K562 (cell line): ENCODE data around the gene MYADML2. TPM values are rescaled to one million over a fixed set of nuclear protein-coding genes. Genes with fewer than 3 reads are reported as not detected.
A peak's percentile ranks its signal among the peaks of the same experiment; 100 is the strongest.

Experiments used
- BRF1 ChIP-seq: IDR thresholded peaks from 3 replicates; pipeline ENCODE4 v1.6.1; 2011; ENCODE audit warnings: borderline replicate concordance, mild to moderate bottlenecking; ENCODE audit not compliant: insufficient read length; ENCODE audit errors: extremely low read depth
- CBFA2T3 ChIP-seq: fragments of 450-650 bp; IDR thresholded peaks from 2 replicates; pipeline ENCODE4 v1.6.1; 2017
- GATAD2B ChIP-seq: fragments of 450-650 bp; IDR thresholded peaks from 2 replicates; pipeline ENCODE4 v1.6.1; 2017; ENCODE audit warnings: mild to moderate bottlenecking, borderline replicate concordance
- HDAC1 ChIP-seq, 2 experiments: fragments of 450-650 bp; IDR thresholded peaks; 2 replicates each; pipeline ENCODE4 v1.6.1; 2016 to 2017; ENCODE audit warnings: inconsistent platforms in 1 of 2, mild to moderate bottlenecking in 1 of 2, moderate library complexity in 1 of 2
- HDAC8 ChIP-seq: fragments of 450-650 bp; IDR thresholded peaks from 2 replicates; pipeline ENCODE4 v1.6.1; 2016; ENCODE audit warnings: mild to moderate bottlenecking, missing genetic modification characterization, moderate library complexity, missing compliant biosample characterization
- KLF6 ChIP-seq: fragments of 250-450 bp; sonication (Bioruptor Pico); IDR thresholded peaks from 2 replicates; pipeline ENCODE4 v1.4.0; 2020; ENCODE audit warnings: mild to moderate bottlenecking, moderate library complexity, borderline replicate concordance
- MYC ChIP-seq, 2 experiments: fragments of 250-450 bp in 1 of 2; sonication (Bioruptor Pico) in 1 of 2; IDR thresholded peaks; 2 replicates each; pipeline versions ENCODE4 v1.5.1 to v1.6.1; 2012 to 2021; ENCODE audit warnings: low read depth in 2 of 2, borderline replicate concordance in 1 of 2, improper control_type of control experiment in 1 of 2, low read length in 1 of 2, mild to moderate bottlenecking in 1 of 2, moderate library complexity in 1 of 2
- NCOA2 ChIP-seq, 2 experiments: fragments of 450-650 bp; IDR thresholded peaks; 2 replicates each; pipeline ENCODE4 v1.6.1; 2018; ENCODE audit warnings: mild to moderate bottlenecking in 2 of 2, moderate library complexity in 1 of 2; ENCODE audit not compliant: partially characterized antibody in 2 of 2
- NFRKB ChIP-seq: fragments of 450-650 bp; IDR thresholded peaks from 2 replicates; pipeline ENCODE4 v1.6.1; 2016; ENCODE audit warnings: low read depth
- PHF8 ChIP-seq: fragments of 200-600 bp; sonication (generic); IDR thresholded peaks from 2 replicates; pipeline ENCODE4 v1.6.1; 2012; ENCODE audit warnings: mixed run types, mild to moderate bottlenecking, inconsistent platforms, low read length, moderate library complexity, borderline replicate concordance
- SIN3A ChIP-seq, 2 experiments: fragments of 150-350 bp in 1 of 2; IDR thresholded peaks; 2 replicates each; pipeline ENCODE4 v1.6.1; 2011 to 2016; ENCODE audit warnings: borderline replicate concordance in 2 of 2, low read depth in 2 of 2, low read length in 2 of 2, mild to moderate bottlenecking in 2 of 2, moderate library complexity in 2 of 2; ENCODE audit not compliant: control insufficient read depth in 1 of 2
- SMARCB1 ChIP-seq: IDR thresholded peaks from 2 replicates; pipeline ENCODE4 v1.6.1; 2011; ENCODE audit warnings: improper control_type of control experiment, low read depth; ENCODE audit not compliant: insufficient read length
- ZBED1 ChIP-seq: IDR thresholded peaks from 2 replicates; pipeline ENCODE4 v1.6.1; 2014
- polyA plus RNA-seq, 8 experiments: library from polyadenylated mRNA; depleted of rRNA in 4 of 8; stranded (reverse) in 5 of 8; unstranded in 3 of 8; fragments of >200 nt; fragmentation: Nextera tagmentation in 2 of 8; fragmentation: Illumina TruSeq in 1 of 8; extraction: Ambion mirVana in 2 of 8; extraction: Trizol in 1 of 8; gene quantifications; 2 replicates each; pipeline versions ENCODE4 v1.2.1 to v1.2.3, GENCODE V29; 2011 to 2014; ENCODE audit warnings: inconsistent platforms in 1 of 8, missing spikeins in 1 of 8
- total RNA-seq, 7 experiments: library from RNA; depleted of rRNA in 6 of 7; stranded (reverse); fragments of >200 nt in 6 of 7; fragmentation: Illumina TruSeq in 2 of 7; extraction: Trizol in 2 of 7; gene quantifications; 2 replicates each; pipeline versions ENCODE4 v1.2.1 to v1.2.3, GENCODE V29; 2011 to 2021; ENCODE audit warnings: low replicate concordance in 1 of 7
- TF ChIP-seq, protein P1 (sequence below): fragments of 150-350 bp; IDR thresholded peaks from 2 replicates; pipeline ENCODE4 v1.6.1; 2014; ENCODE audit warnings: low read depth, mild to moderate bottlenecking, low read length, borderline replicate concordance
- TF ChIP-seq, protein P2 (sequence below): fragments of 450-650 bp; formaldehyde crosslinking; IDR thresholded peaks from 2 replicates; pipeline ENCODE4 v1.4.0; 2020; ENCODE audit warnings: mild to moderate bottlenecking, mixed read lengths
- TF ChIP-seq, protein P3 (sequence below), 2 experiments: fragments of 450-650 bp; IDR thresholded peaks; 2 replicates each; pipeline ENCODE4 v1.6.1; 2018; ENCODE audit warnings: mild to moderate bottlenecking in 2 of 2, low read depth in 1 of 2; ENCODE audit not compliant: partially characterized antibody in 2 of 2
- TF ChIP-seq, protein P4 (sequence below): IDR thresholded peaks from 2 replicates; pipeline ENCODE4 v1.6.1; 2016; ENCODE audit warnings: missing genetic modification characterization, missing compliant biosample characterization

Gene MYADML2
- total and polyA plus RNA-seq, 9 of the 15 experiments (the other 6 are each of a cell fraction or from before 2014, with no cell fraction given) = not detected

DNA sequence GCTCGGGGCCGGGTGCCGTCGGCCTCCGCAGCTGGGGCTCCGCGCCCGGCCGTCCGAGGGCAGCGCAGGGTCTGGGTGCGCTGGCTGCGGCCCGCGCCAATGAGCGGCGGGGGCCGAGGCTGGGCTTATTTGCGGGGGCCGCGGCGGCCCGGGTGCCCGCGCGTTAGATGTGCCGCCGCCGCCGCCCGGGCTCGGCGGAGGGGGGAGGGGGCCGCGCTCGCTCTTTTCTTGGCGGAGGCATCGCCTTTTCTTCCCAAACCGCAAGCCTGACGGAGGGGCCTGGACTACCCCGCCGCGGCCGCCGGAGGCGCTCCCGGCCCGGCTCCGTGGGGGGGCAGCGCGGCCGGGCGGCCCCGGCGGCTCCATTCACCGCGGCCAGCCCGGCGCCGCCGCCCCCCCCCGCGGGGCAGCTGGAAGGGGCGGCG is 14.1 kb upstream of the MYADML2 start, which contains the start of gene NOTUM (continued):
- TF ChIP-seq, protein P1, sequence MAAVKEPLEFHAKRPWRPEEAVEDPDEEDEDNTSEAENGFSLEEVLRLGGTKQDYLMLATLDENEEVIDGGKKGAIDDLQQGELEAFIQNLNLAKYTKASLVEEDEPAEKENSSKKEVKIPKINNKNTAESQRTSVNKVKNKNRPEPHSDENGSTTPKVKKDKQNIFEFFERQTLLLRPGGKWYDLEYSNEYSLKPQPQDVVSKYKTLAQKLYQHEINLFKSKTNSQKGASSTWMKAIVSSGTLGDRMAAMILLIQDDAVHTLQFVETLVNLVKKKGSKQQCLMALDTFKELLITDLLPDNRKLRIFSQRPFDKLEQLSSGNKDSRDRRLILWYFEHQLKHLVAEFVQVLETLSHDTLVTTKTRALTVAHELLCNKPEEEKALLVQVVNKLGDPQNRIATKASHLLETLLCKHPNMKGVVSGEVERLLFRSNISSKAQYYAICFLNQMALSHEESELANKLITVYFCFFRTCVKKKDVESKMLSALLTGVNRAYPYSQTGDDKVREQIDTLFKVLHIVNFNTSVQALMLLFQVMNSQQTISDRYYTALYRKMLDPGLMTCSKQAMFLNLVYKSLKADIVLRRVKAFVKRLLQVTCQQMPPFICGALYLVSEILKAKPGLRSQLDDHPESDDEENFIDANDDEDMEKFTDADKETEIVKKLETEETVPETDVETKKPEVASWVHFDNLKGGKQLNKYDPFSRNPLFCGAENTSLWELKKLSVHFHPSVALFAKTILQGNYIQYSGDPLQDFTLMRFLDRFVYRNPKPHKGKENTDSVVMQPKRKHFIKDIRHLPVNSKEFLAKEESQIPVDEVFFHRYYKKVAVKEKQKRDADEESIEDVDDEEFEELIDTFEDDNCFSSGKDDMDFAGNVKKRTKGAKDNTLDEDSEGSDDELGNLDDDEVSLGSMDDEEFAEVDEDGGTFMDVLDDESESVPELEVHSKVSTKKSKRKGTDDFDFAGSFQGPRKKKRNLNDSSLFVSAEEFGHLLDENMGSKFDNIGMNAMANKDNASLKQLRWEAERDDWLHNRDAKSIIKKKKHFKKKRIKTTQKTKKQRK = no peak
- TF ChIP-seq NCOA2 (IDR thresholded peaks at IDR 0.05; ENCODE audit: partially characterized antibody in 2 of 2) = no peak
- TF ChIP-seq HDAC1 (IDR thresholded peaks at IDR 0.05) = no peak
- TF ChIP-seq KLF6 = no peak
- no peak for TF ChIP-seq ZBED1
- TF ChIP-seq, protein P2, sequence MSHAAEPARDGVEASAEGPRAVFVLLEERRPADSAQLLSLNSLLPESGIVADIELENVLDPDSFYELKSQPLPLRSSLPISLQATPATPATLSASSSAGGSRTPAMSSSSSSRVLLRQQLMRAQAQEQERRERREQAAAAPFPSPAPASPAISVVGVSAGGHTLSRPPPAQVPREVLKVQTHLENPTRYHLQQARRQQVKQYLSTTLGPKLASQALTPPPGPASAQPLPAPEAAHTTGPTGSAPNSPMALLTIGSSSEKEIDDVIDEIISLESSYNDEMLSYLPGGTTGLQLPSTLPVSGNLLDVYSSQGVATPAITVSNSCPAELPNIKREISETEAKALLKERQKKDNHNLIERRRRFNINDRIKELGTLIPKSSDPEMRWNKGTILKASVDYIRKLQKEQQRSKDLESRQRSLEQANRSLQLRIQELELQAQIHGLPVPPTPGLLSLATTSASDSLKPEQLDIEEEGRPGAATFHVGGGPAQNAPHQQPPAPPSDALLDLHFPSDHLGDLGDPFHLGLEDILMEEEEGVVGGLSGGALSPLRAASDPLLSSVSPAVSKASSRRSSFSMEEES (CRISPR knock-in tag) = no peak
- no peak for TF ChIP-seq PHF8
- 0 out of 2 replicates have a peak, but pooled peaks have one; percentile 50 for TF ChIP-seq GATAD2B
- no peak for TF ChIP-seq HDAC8
- TF ChIP-seq, protein P3, sequence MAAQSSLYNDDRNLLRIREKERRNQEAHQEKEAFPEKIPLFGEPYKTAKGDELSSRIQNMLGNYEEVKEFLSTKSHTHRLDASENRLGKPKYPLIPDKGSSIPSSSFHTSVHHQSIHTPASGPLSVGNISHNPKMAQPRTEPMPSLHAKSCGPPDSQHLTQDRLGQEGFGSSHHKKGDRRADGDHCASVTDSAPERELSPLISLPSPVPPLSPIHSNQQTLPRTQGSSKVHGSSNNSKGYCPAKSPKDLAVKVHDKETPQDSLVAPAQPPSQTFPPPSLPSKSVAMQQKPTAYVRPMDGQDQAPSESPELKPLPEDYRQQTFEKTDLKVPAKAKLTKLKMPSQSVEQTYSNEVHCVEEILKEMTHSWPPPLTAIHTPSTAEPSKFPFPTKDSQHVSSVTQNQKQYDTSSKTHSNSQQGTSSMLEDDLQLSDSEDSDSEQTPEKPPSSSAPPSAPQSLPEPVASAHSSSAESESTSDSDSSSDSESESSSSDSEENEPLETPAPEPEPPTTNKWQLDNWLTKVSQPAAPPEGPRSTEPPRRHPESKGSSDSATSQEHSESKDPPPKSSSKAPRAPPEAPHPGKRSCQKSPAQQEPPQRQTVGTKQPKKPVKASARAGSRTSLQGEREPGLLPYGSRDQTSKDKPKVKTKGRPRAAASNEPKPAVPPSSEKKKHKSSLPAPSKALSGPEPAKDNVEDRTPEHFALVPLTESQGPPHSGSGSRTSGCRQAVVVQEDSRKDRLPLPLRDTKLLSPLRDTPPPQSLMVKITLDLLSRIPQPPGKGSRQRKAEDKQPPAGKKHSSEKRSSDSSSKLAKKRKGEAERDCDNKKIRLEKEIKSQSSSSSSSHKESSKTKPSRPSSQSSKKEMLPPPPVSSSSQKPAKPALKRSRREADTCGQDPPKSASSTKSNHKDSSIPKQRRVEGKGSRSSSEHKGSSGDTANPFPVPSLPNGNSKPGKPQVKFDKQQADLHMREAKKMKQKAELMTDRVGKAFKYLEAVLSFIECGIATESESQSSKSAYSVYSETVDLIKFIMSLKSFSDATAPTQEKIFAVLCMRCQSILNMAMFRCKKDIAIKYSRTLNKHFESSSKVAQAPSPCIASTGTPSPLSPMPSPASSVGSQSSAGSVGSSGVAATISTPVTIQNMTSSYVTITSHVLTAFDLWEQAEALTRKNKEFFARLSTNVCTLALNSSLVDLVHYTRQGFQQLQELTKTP (IDR thresholded peaks at IDR 0.05; ENCODE audit: low read depth in 1 of 2, partially characterized antibody in 2 of 2) = no peak
- TF ChIP-seq SIN3A (IDR thresholded peaks at IDR 0.05; ENCODE audit: borderline replicate concordance in 2 of 2, control insufficient read depth in 1 of 2, low read depth in 2 of 2, low read length in 2 of 2) = 0 out of 4 replicates have a peak, but pooled peaks of 1 of the 2 experiments have one; percentile 26
- TF ChIP-seq, protein P4, sequence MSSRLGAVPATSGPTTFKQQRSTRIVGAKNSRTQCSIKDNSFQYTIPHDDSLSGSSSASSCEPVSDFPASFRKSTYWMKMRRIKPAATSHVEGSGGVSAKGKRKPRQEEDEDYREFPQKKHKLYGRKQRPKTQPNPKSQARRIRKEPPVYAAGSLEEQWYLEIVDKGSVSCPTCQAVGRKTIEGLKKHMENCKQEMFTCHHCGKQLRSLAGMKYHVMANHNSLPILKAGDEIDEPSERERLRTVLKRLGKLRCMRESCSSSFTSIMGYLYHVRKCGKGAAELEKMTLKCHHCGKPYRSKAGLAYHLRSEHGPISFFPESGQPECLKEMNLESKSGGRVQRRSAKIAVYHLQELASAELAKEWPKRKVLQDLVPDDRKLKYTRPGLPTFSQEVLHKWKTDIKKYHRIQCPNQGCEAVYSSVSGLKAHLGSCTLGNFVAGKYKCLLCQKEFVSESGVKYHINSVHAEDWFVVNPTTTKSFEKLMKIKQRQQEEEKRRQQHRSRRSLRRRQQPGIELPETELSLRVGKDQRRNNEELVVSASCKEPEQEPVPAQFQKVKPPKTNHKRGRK (tag) = no peak
- TF ChIP-seq BRF1 = no peak
- TF ChIP-seq CBFA2T3 = no peak
- TF ChIP-seq MYC (IDR thresholded peaks at IDR 0.05; ENCODE audit: low read depth, low read length) = 0 out of 2 replicates have a peak, but pooled peaks have one; percentile 10
- TF ChIP-seq MYC (CRISPR knock-in tag; IDR thresholded peaks at IDR 0.05; ENCODE audit: borderline replicate concordance, low read depth) = no peak
- TF ChIP-seq NFRKB = no peak
- no peak for TF ChIP-seq SMARCB1
